ENCODE results near the gene DRC1.

The DRC1 gene

DNA sequence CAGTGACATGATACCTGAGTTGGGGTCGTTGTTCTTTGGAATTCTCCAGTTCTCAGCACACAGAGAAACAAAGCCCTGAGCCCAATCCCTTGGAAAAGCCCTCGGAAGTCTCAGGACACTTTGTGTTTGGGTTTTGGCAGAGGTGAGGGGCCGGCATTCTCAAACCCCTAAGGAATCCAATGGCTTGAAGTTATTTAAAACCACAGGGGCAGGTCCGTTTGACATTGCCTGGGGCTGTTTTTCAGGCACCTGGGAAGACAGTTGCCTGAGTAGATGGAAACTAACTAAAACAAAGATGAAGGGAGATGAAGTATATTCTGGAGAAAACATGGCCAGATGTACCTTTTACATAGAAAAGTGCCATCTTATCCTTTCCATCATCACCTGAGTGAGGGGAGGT, 98.7 kb downstream of the DRC1 start:
- H3K4me3 ChIP-seq (replicated peaks; ENCODE audit: low read depth, low read length), result no peak overlapping the region
- TF ChIP-seq CTCF (IDR thresholded peaks at IDR 0.05; ENCODE audit: low read depth, low read length, missing control alignments), result no peak
- DNase-seq (ENCODE audit: extremely low read depth, low read depth), result no peak

- H3K4me3 ChIP-seq (replicated peaks; ENCODE audit: low read depth, low read length), result peak overlapping the region; percentile 30
- peak; percentile 95 for TF ChIP-seq CTCF (IDR thresholded peaks at IDR 0.05; ENCODE audit: low read depth, low read length, missing control alignments)
- DNase-seq (ENCODE audit: extremely low read depth, low read depth), result peak; percentile 24
Observed at GRCh38 chr2:26503231-26503880, 101.6 kb downstream of the DRC1 start.

DNA sequence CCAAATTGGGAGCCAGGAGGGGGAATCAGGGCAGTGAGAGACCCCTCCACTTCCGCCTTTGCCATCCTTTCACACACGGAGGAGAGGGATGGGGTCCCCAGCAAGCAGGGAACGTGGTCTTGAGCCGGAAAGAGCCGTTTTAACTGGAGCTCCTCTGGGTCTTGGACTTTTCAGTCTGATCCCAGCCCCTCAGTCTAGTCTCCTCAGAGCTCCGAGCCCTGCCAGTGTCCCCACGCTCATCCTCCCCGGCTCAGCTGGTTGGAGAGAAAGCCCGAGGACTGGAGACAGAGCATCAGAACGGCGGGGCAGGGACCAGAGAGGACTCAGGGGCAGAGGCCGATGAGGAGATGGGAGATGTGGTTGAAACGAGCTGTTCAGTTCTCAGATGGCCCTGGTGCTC, 102.3 kb downstream of the DRC1 start:
- peak overlapping the region; percentile 30 for H3K4me3 ChIP-seq (replicated peaks; ENCODE audit: low read depth, low read length)
- no peak for TF ChIP-seq CTCF (IDR thresholded peaks at IDR 0.05; ENCODE audit: low read depth, low read length, missing control alignments)
- DNase-seq (ENCODE audit: extremely low read depth, low read depth), result no peak

DNA sequence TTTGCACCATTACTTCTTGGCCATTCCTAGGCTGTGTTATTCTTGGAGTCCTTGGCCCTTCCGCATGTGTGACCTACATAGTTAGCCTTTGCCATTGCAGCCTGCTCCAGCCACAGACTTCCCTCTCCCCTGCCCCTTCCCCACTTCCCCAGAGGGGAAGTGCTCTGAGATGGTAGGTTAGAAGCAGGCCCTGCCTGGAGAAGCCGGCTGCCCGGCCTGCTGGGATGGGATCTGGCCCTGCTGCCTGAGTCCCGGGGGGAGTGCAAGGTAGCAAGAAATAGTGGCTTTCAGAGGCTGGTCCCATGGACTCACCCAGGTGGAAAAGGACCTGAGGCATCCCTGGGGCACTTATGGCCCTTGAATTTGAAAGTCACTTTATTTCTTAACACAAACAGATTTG, 104.6 kb downstream of the DRC1 start:
- no peak for DNase-seq (ENCODE audit: extremely low read depth, low read depth)
- no peak for TF ChIP-seq CTCF (IDR thresholded peaks at IDR 0.05; ENCODE audit: low read depth, low read length, missing control alignments)
- no peak overlapping the region for H3K4me3 ChIP-seq (replicated peaks; ENCODE audit: low read depth, low read length)

Measured in HFF-Myc (cell line).